HG02798 (cell line): ENCODE data around the gene ZNF385C.

ENCODE experiments used
- ATAC-seq: cut with Tn5 transposase; IDR thresholded peaks from one replicate; pipeline ENCODE4 v1.9.1; 2021; ENCODE audit warnings: mild to moderate bottlenecking; ENCODE audit not compliant: unreplicated experiment, poor library complexity

ZNF385C gene

GRCh38 chr17:42079541-42079940 lies 18.7 kb downstream of the ZNF385C start:
- ATAC-seq = no peak

GRCh38 chr17:42078396-42079043 lies 19.8 kb downstream of the ZNF385C start:
- ATAC-seq = no peak

DNA sequence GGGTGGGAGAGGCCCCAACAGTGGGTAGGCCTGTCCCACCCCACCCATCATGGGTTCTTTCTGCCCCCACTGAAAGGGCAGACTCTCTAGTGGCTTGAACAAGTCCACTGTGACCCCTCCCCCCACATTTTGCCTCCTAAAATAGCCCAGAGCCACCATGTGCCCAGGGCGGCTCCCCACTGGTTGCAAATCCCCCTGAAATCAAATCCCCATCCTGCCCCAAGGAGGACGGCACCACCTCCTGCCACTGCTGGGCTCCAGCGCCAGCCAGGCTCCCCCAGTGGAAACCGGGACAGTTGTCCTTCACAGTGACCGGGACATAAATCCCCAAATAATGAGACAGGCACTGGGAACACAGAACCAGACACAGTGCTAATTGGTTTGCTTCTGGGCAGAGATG lies 20.5 kb downstream of the ZNF385C start:
- no peak for ATAC-seq

DNA sequence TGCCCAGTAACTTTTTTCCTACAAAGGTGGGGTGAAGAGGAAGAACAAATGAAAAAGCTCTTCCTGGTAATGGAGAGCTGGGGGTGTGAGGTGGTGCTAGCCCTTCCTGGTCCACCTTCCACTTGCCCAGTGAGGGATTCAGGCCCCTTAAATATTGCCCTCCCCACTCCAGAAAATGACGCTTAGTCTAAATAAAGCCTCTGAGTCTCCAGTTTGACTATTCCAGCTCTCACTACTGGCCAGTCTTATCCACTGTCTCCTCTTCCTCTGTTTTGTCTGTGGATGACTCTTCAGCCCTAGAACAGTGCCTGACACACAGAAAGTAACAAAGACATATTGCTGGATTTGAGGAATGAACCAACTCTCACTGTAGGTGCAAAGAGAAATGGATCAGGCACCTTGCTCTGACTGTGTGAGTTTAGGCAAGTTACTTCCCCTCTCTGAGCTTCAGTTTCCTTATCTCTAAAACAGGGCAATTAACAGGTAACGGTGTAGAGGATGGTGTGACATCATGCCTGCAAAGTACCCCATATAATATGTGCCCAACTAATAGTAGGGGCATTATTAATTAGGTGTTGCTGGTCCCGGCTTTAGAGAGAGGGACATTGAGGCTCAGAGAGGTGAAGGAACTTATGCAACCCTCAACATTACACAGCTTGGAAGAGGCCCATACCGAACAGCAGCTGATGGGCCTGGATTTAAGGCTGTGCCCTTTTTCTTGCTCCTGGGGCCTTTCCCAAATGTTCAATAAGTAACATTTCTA lies 21.3 kb downstream of the ZNF385C start:
- no peak for ATAC-seq

- ATAC-seq = no peak
Observed at GRCh38 chr17:42075789-42076188, 22.5 kb downstream of the ZNF385C start.

DNA sequence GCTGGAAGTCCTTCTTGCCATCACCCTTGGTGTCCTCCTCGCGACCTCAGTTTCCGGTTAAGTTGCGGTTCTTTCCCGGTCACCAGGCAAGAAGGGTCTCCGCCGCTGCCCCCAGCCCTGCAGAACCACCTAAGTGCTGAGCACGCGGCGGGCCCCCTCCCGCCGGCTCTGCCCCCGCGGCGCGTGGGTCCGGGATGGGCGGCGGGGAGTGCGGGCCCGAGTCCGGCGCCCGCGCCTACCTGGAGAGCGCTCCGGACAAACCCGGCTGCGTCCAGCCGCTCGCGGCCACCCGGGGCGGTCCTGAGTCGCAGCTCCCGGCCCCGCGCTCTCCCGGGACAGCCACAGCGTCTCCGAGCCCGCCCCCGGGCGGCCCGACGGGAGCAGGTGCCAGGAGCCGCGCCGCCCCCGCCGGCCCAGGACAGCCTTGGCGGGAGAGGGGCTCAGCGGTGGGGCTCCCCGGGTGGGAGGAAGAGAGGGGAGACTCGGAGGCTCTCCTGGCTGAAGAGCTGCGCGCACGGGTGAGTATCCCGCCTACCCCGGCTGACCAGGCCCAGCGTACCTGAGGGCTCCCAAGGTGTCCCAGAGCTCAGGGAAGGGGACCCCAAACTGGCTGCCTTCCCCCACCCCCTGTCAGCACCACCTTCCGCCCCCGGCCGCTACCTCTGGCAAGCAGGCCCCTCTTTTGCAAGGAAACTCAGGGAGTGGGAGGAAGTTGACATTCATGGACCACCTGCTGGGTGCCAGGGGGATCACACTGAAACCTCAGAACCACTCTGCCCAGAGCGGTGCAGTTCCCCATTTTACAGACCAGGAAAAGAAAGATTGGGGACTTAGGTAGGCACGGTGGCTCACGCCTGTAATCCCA lies 25.7 kb downstream of the ZNF385C start:
- no peak for ATAC-seq

GRCh38 chr17:42071810-42072209 lies 26.5 kb downstream of the ZNF385C start:
- ATAC-seq = no peak

DNA sequence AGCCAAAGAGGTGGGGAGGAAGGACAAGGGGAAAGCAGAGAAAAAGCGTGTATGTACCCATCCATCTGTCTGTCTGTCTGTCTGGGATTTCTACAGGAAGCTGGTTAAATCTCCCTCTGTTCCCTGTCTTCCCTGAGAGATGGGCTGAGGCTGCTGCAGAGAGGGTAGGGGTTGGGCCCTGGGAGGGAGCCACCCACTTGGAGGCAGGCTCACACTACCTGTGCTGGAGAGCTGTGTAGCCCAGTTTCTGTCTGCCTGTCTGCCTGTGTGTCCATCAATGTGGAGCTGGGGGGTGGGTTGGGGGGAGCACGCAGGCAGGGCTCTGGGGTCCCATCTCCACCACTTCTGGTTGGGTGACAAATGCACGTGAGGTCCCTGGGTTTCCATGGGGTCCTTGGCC lies 29.3 kb downstream of the ZNF385C start:
- ATAC-seq = no peak

DNA sequence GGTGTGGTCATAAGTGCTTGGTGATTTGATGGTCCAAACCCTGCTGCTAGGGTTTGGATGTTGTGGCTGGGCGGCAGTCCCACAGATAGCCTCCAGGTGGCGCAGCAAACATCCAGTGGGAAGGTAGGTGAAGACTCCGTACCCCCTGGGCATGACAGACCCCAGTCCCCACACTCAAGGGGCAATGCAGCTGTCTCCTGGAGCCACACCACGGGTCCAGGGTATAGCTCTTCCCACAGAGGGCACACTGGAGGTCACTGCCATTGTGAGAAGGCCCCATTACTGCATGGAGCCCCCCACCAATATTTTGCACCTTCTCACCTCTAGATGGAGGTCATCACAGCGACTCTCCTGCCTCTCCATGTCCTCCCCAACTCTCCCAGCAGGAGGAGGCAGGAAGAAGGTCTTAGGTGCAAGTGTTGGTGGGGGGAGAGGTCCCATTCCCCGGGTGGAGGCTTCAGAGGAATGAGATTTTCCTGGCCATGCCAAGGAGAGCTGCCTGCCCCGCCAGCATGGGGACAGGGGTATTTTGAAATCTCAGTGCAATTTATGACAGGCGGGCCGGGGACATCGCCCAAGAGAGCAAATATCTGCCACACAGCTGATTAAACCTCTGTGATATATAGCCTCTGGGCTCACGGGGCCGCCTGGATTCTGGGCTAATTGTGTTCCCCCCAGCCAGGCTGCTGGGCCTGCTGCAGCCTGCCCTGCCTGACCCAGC lies 30.7 kb downstream of the ZNF385C start:
- ATAC-seq = no peak

GRCh38 chr17:42065201-42065600 lies 33.1 kb downstream of the ZNF385C start:
- ATAC-seq = no peak

GRCh38 chr17:42062681-42063080 lies 35.6 kb downstream of the ZNF385C start:
- no peak for ATAC-seq

GRCh38 chr17:42061646-42062487 lies 36.4 kb downstream of the ZNF385C start:
- ATAC-seq = no peak

- ATAC-seq = no peak
Observed at GRCh38 chr17:42060231-42060630, 38.0 kb downstream of the ZNF385C start.

GRCh38 chr17:42059815-42060214 lies 38.5 kb downstream of the ZNF385C start:
- ATAC-seq = no peak

DNA sequence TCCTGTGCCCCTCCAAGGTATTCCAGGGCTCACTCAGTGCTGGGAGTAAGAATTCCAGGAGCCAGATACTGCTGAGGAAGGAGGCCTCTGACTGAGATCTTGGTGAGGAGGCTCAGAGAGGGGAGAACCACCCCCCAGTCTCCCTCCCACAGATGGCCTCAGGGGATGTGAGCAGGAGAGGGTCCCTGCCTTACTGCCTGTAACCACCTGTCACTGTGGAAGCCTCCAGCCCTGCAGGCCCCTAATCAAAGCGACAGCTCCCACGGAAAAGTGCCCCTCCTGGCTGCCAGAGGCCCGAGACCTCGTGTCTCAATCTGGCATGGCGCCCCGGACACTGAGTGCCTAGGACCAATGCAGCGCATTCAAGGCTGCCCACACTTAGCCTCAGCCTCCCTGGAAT lies 40.2 kb downstream of the ZNF385C start:
- no peak for ATAC-seq

DNA sequence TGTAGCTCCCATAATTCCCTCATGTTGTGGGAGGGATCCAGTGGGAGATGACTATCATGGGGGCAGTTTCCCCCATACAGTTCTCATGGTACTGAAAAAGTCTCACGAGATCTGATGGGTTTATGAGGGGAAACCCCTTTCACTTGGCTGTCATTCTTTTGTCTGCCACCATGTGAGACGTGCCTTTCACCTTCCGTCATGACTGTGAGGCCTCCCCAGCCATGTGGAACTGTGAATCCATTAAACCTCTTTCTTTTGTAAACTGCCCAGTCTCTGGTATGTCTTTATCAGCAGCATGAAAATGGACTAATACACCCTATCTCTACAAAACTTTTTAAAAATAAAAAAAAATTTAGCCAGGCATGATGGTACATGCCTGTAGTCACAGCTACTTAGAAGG lies 41.6 kb downstream of the ZNF385C start:
- no peak for ATAC-seq

- no peak for ATAC-seq
Observed at GRCh38 chr17:42055496-42055895, 42.8 kb downstream of the ZNF385C start.

- ATAC-seq = no peak
Observed at GRCh38 chr17:42055027-42055426, 43.2 kb downstream of the ZNF385C start.

DNA sequence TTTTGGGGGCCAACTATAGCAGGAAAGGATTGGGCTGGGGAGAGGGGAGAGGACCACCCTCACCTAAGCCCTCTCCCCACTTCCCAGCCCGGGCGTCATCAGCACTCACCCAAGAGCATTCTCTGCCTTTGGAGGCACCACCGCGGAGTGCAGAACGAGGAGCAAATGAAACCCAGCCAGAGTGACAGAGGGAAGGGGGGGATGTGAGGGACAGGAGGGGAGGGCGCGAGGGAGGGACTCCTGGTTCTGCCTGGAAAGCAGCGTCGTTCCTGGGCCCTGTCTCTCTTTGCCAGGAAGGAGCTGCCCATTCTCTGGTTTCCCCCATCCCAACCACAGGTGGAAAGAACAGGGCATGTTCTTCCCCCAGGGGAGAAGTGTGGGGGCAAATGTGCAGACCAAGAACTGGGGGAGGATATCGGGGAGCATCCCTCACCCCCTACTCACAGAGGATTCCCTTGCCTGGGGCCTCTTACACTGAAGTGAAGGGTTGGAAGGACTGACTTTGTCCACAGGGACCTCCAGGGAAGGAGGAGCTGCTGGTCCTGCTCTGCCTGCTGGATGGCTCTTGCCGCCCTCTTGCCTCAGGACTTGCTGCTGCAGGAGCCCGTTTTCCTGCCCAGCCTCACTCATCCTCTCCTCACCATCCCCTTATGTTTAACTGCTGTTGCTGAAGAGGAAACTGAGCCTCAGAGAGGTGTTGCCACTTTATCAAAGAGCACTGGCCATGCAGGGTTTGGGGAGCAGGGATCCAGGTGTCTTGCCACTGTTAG lies 44.4 kb downstream of the ZNF385C start:
- no peak for ATAC-seq
